T-helper 2 cell (primary cell): ENCODE data around the gene ZNF668.

Source experiments
- DNase-seq, 5 experiments: peaks; one replicate each; pipeline versions ENCODE4 v3.0.0 to v3.0.0-alpha.2; 2012 to 2022
- total RNA-seq, 2 donors: gene quantifications; one replicate each; lab custom pipeline; 2026; lab: John Stamatoyannopoulos, UW

ZNF668 gene
- 12.5 to 14.1 reads per million in 2 donors for total RNA-seq

- peak; percentile 91 to 100 (median 97) for DNase-seq
Observed at GRCh38 chr16:31073970-31074813, at the start of gene ZNF668, which contains the start of gene ZNF646. TSS of gene ZNF668 (minus strand) at chr16:31074240. CDS start at chr16:31064459, 9,781 bp downstream. TSS of gene ZNF646 (plus strand) at chr16:31074422. CDS start at chr16:31076325, 1,903 bp downstream.

DNA sequence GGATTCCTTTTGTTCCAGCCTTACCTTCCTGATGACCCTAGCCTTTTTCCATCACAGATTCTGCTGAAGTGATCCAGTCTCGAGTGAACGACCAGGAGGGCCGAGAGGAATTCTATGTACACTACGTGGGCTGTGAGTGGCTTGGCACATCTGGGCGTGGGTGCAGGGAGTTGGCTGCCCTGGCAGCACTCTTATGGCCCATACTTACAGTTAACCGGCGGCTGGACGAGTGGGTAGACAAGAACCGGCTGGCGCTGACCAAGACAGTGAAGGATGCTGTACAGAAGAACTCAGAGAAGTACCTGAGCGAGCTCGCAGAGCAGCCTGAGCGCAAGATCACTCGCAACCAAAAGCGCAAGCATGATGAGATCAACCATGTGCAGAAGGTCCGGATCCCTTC is 46.1 kb upstream of the ZNF668 start:
- no peak for DNase-seq

GRCh38 chr16:31118223-31119155 is 44.4 kb upstream of the ZNF668 start:
- DNase-seq = no peak

- DNase-seq = peak; percentile 94 to 98 (median 95)
Observed at GRCh38 chr16:31117384-31118222, 43.6 kb upstream of the ZNF668 start, which contains the start of gene KAT8. TSS of gene KAT8 (plus strand) at chr16:31117664. CDS start at chr16:31117682, 18 bp downstream.

- DNase-seq = no peak
Observed at GRCh38 chr16:31114468-31114867, 40.4 kb upstream of the ZNF668 start.

DNA sequence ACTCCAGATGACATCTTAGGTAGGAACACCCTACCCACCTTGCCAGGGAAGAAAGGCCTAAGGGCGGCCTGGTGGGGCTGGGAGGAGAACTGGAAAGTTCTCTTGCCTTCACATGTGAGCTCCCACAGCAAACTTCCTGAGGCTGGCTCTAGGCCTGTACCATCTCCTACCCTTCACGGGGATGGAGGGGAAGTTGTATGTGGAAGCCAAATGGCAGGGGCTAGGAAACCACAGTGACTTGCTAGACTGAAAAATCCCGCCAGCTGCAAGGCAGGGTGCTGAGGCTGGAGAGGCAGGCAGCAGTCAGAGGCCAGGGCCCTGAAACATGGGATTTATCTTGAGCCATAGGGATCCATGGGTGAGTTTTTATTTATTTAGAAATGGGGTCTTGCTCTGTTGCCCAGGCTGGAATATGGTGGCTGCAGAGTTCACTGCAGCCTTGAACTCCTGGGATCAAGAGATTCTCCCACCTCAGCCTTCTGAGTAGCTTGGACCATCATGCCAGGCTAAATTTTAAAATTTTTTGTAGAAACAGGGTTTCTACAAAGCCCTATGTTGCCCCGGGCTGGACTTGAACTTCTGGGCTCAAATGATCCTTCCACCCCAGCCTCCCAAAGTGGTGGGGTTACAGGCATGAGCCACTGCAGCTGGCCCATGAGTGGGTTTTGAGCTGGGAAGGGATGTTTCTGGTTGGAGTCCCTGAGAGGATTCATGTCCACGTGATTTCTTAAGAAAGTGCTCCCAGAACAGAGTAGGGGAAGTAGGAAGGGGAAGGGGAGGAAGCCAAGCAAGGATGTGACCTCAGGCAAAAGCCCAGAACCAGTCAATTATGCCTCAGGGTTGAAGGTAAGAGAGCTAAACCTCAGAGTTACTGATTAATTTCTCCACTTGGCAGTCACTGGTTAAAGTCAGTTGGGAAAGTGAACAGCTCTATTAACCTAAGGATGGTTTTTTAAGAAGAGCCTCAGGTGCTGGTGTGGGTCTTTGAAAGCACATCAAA is 39.4 kb upstream of the ZNF668 start:
- DNase-seq = no peak

GRCh38 chr16:31112711-31113110 is 38.7 kb upstream of the ZNF668 start:
- DNase-seq = no peak

GRCh38 chr16:31111881-31112466 is 37.9 kb upstream of the ZNF668 start:
- no peak for DNase-seq

DNA sequence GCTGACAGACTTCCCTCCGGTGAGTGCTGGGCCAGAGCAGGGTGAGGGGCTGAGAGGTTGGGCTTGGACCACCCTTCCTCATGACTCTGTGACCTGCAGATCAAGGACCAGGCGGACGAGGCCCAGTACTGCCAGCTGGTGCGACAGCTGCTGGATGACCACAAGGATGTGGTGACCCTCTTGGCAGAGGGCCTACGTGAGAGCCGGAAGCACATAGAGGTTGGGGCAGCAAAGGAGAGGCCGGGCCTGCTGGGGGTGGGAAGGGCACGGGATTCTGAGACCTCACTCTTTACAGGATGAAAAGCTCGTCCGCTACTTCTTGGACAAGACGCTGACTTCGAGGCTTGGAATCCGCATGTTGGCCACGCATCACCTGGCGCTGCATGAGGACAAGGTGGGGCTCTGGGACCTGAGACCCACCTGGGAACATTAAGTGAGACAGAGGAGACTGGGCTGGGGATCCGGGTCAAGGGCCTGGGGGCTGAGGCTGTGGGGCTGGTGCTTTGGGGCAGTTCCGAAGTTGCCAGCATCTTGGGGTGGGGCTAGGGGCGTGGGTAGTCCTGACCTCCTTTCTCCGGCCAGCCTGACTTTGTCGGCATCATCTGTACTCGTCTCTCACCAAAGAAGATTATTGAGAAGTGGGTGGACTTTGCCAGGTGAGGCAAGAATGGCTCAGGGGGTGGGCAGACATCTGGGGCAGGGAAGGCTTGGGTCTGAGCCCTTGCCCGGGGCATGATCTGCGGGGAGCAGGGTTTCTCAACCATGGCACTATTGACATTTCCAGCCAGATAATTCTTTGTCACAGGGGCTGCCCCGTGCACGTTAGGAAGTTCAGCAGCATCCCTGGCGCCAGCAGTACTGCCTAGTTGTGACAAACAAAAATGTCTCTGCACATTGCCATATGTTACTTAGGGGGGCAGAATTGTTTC is 36.3 kb upstream of the ZNF668 start:
- no peak for DNase-seq

DNA sequence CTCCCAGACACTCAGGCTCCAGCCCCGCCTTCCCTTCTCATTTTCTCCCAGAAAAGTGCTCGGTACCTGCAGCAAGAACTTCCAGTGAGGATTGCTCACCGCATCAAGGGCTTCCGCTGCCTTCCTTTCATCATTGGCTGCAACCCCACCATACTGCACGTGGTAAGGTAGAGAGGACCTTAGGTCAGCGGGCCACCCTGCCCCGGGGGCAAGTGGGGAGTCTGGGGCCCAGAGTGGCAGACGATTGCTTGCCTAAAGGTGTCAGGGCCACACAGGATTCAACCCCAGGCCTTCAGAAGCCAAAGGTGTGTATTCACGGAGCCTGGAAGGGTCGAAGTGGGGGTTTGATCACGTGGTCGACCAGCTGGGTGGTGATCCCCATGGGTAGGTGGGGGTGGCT is 35.6 kb upstream of the ZNF668 start:
- no peak for DNase-seq

- DNase-seq = no peak
Observed at GRCh38 chr16:31108794-31109558, 34.9 kb upstream of the ZNF668 start.

DNA sequence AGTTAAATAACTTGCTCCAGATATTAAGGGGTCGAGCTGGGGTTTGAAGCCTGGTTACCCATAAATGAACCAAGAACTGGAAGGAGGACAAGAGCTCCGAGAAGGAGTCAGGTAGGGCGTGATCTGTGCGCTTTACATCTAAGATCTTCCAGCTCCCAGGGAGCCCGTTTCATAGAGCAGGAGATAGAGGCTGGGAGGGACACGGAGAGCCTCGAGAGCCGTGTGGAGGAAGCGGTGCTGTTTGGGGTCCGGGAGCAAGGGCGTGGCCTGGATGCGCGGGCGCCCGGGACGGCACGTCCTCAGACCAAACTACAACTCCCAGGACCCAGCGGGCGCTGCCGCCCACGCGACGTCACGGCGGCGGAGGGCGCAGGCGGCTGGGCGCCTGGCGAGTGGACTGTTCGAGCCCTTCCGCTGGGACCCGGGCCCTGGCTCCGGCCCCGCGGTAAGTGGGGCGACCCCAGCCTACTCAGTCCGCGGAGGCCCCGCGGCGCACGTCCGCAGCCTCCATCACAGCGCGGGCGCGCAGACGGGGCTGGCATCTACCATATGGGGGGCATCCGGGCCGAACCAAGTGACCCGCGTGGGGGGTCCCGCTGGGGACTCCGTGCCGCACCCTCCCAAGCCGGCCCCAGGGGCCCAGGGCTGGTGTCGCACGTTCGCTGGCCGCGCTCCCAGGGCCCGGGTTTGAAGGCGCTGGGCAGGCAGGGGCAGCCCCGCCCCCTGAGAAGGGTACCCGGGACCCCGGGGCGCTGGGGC is 34.2 kb upstream of the ZNF668 start, which contains the start of gene BCKDK:
Gene BCKDK, plus strand, starts transcription at position 352 of the 759 bp plus-strand sequence. CDS start 838 bp downstream, outside the sequence.
- peak; percentile 28 to 81 (median 42) for DNase-seq

DNA sequence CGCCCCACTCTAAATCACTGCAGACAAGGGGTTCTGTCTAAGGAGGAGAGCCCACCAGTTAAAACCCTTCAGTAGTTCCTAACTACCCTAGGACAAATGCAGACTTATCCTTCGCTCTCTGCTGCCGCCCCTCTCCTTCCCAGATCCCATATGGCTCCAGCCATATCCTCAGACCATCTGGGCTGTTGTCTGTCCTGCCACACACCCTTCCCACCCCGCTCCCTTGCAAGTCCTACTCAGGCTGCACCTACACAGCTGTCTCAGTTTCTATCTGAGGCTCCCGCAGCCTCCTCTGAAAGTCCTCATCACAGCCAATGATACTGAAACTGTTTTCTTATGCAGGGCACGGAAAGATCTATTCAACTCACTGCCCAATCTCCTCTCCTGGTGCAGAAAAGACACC is 33.4 kb upstream of the ZNF668 start:
- peak in 1 of 5 experiments; percentile 55 for DNase-seq

DNA sequence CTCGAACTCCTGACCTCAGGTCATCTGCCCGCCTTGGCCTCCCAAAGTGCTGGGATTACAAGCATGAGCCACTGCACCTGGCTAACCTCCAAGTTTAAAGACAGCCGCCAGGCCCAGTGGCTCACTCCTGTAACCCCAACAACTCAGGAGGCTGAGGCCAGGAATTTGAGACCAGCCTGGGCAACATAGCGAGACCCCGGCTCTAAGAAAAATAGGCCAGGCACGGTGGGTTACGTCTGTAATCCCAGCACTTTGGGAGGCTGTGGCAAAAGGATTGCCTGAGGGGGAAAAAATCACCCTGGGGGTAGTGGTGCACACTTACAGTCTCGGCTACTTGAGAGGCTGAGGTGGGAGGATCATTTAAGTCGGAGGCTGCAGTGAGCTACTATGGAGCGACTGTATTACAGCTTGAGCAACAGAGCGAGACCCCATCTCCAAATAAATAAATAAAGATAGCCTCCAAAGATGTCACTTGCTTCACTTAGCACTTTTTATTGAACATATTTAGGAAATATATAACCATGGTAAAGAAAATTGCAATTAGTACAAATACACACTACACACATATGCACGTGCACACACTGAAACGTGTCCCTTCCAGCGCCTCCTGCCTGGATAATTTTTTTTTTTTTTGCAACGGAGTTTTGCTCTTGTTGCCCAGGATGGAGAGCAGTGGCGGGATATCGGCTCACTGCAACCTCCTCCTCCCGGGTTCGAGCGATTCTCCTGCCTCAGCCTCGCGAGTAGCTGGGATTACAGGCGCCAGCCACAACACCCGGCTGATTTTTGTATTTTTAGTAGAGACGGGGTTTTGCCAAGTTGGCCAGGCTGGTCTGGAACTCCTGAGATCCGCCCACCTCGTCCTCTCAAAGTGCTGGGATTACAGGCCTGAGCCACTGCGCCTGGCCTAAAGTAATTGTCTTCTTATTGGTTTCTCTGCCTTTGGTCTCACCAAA is 32.7 kb upstream of the ZNF668 start:
- no peak for DNase-seq

GRCh38 chr16:31105677-31106213 is 31.7 kb upstream of the ZNF668 start:
- DNase-seq = peak; percentile 67 to 74 (median 68)
